Measurements from ENCODE around the gene ANKS1A. TPM values are rescaled to one million over a fixed set of nuclear protein-coding genes. Genes with fewer than 3 reads are reported as not detected.
A peak's percentile ranks its signal among the peaks of the same experiment; 100 is the strongest.

The ANKS1A gene
- total and polyA plus RNA-seq, 2 of the 4 experiments (the other 2 are of a cell fraction): 7.2 to 7.5 TPM

DNA sequence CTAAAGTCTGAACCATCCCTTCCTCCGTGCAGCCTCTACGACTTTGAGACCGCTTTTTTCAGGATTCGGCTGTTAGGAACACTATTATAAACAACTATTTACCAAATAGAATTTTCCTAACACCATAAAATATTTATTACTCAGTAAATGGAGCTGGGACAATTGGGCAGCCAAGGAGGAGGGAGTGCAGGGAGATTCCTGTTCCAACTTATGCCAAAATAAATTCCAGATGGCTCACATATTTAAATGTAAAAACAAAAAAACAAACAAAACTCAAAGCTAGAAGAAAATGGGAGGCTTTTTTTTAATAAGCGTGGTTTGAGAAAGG lies 204.0 kb downstream of the ANKS1A start:
- no peak for TF ChIP-seq CHD1 (IDR thresholded peaks at IDR 0.05; ENCODE audit: low read depth, low read length)
- no peak for TF ChIP-seq NFE2L2 (IDR thresholded peaks at IDR 0.05; ENCODE audit: low read depth, low read length)
- TF ChIP-seq SMC3 (IDR thresholded peaks at IDR 0.05; ENCODE audit: low read depth, low read length): no peak
- no peak for TF ChIP-seq POLR2A (IDR thresholded peaks at IDR 0.05; ENCODE audit: low read depth, low read length)
- no peak for TF ChIP-seq MAZ (IDR thresholded peaks at IDR 0.05; ENCODE audit: borderline replicate concordance, low read depth, low read length)
- TF ChIP-seq CEBPB (IDR thresholded peaks at IDR 0.05; ENCODE audit: low read depth, low read length): no peak
- no peak for TF ChIP-seq RFX5 (IDR thresholded peaks at IDR 0.05; ENCODE audit: low read depth, low read length)
- TF ChIP-seq, protein P1, sequence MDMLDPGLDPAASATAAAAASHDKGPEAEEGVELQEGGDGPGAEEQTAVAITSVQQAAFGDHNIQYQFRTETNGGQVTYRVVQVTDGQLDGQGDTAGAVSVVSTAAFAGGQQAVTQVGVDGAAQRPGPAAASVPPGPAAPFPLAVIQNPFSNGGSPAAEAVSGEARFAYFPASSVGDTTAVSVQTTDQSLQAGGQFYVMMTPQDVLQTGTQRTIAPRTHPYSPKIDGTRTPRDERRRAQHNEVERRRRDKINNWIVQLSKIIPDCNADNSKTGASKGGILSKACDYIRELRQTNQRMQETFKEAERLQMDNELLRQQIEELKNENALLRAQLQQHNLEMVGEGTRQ (IDR thresholded peaks at IDR 0.05; ENCODE audit: low read depth, low read length): no peak
- TF ChIP-seq, protein P2, sequence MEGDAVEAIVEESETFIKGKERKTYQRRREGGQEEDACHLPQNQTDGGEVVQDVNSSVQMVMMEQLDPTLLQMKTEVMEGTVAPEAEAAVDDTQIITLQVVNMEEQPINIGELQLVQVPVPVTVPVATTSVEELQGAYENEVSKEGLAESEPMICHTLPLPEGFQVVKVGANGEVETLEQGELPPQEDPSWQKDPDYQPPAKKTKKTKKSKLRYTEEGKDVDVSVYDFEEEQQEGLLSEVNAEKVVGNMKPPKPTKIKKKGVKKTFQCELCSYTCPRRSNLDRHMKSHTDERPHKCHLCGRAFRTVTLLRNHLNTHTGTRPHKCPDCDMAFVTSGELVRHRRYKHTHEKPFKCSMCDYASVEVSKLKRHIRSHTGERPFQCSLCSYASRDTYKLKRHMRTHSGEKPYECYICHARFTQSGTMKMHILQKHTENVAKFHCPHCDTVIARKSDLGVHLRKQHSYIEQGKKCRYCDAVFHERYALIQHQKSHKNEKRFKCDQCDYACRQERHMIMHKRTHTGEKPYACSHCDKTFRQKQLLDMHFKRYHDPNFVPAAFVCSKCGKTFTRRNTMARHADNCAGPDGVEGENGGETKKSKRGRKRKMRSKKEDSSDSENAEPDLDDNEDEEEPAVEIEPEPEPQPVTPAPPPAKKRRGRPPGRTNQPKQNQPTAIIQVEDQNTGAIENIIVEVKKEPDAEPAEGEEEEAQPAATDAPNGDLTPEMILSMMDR (conservative IDR thresholded peaks at IDR 0.05; ENCODE audit: low read depth, low read length): no peak
- TF ChIP-seq MAFK (IDR thresholded peaks at IDR 0.05; ENCODE audit: low read depth, low read length): no peak
- Histone ChIP-seq H3K27me3 (ENCODE audit: control insufficient read depth, insufficient read depth, low read length) (no peaks in the 10 kb centered on the region), H2AFZ (replicated peaks; ENCODE audit: low read length, poor library complexity) (no peak overlapping the region), H3K9ac (ENCODE audit: low read depth, low read length) (no peak overlapping the region), H3K36me3 (ENCODE audit: control insufficient read depth, insufficient read depth, low read length) (peaks cover 10% of the 10 kb centered on the region), H3K23ac (ENCODE audit: low read depth, low read length) (0 out of 2 replicates have a peak overlapping the region, but pooled peaks have one; percentile 30), H3K9me3 (ENCODE audit: control insufficient read depth, insufficient read depth, low read length) (no peaks in the 10 kb centered on the region), H4K5ac (ENCODE audit: low read depth, low read length) (peak overlapping the region; percentile 2; the same call in 1 of the 2 replicates), H3K79me1 (ENCODE audit: low read depth in 1 of 2, low read length in 2 of 2) (no peaks in the 10 kb centered on the region), H3K27ac (ENCODE audit: insufficient read depth, low read length) (no peak overlapping the region), H3K4me2 (ENCODE audit: low read depth, low read length) (no peak overlapping the region), H2BK15ac (ENCODE audit: low read depth, low read length) (peak overlapping the region; percentile 25; the same call in 1 of the 3 replicates), H4K8ac (ENCODE audit: low read depth in 2 of 2, low read length in 2 of 2) (peak overlapping the region in 1 of 2 experiments; percentile 65; a peak in 2 of 4 replicates), H2BK20ac (ENCODE audit: low read depth, low read length) (peak overlapping the region; percentile 69; the same call in 1 of the 2 replicates), H3K18ac (ENCODE audit: low read depth, low read length) (peak overlapping the region; percentile 31; the same call in 1 of the 2 replicates), H3K4me3 (ENCODE audit: insufficient read depth, low read depth, low read length) (no peak overlapping the region), H2BK5ac (ENCODE audit: low read depth, low read length, poor library complexity, severe bottlenecking) (no peak overlapping the region), H2AK9ac (replicated peaks; ENCODE audit: low read depth, low read length, poor library complexity) (no peak overlapping the region), H2AK5ac (ENCODE audit: low read depth, low read length) (peak overlapping the region; percentile 91; the same call in 1 of the 2 replicates), H3K56ac (ENCODE audit: extremely low read depth, insufficient read depth, low read length) (0 out of 2 replicates have a peak overlapping the region, but pooled peaks have one; percentile 12), H3K4me1 (ENCODE audit: control insufficient read depth, insufficient read depth, low read length) (peaks cover 38% of the 10 kb centered on the region), H2BK120ac (ENCODE audit: low read depth, low read length) (peak overlapping the region; percentile 74; the same call in 1 of the 2 replicates), H3K9me1 (ENCODE audit: insufficient read depth, low read length) (peaks cover 33% of the 10 kb centered on the region), H4K91ac (ENCODE audit: insufficient read depth, low read depth, low read length) (peak overlapping the region; percentile 29), H3K14ac (replicated peaks; ENCODE audit: low read depth, low read length) (0 out of 2 replicates have a peak overlapping the region, but pooled peaks have one; percentile 14), H3K4ac (ENCODE audit: low read depth, low read length) (peak overlapping the region; percentile 49), H4K20me1 (ENCODE audit: insufficient read depth, low read length) (no peaks in the 10 kb centered on the region)
- CTCF ChIA-PET: no interaction called here
- POLR2A ChIA-PET (ENCODE audit: unreplicated experiment): no interaction called here
- intact Hi-C loops (cut with micrococcal nuclease) (no loop called here), dilution Hi-C loops (cut with HindIII; ENCODE audit: low sequenced_read_pairs, unreplicated experiment) (no loop called here), in situ Hi-C loops (cut with MboI; ENCODE audit: low sequenced_read_pairs) (no loop called here)
- ATAC-seq (ENCODE audit: low read depth) (no peak; the same call in 1 of the 2 replicates), DNase-seq (peak; percentile 8)
- BruUV-seq (replicated peaks): no TSS peak
- no CpG with 5 or more reads among the region's 5 CpGs for WGBS, 2 experiments (ENCODE audit: extremely low coverage in 2 of 2, insufficient read length in 1 of 2)

Data from IMR-90 (cell line).